GM23248 (cell line): ENCODE results near the gene NCAM1. TPM values are rescaled to one million over a fixed set of nuclear protein-coding genes. Genes with fewer than 3 reads are reported as not detected.
A peak's percentile ranks its signal among the peaks of the same experiment; 100 is the strongest.

Source experiments
- DNase-seq: peaks from one replicate; pipeline ENCODE4 v3.0.0-alpha.2; 2015
- H2AFZ ChIP-seq: fragments of 200-600 bp; sonication (generic); 2 replicates; pipeline ENCODE4 v1.6.1; 2016; ENCODE audit warnings: antibody characterized with exemption
- H3F3A ChIP-seq: fragments of 200-600 bp; sonication (generic); 2 replicates; pipeline ENCODE4 v1.6.1; 2016; ENCODE audit warnings: mild to moderate bottlenecking, antibody characterized with exemption, mixed run types; ENCODE audit not compliant: insufficient read depth
- H3K27ac ChIP-seq: fragments of 200-600 bp; sonication (generic); 2 replicates; pipeline ENCODE4 v1.5.1; 2016; ENCODE audit warnings: mild to moderate bottlenecking
- H3K27me3 ChIP-seq: fragments of 200-600 bp; sonication (generic); replicated peaks from 2 replicates; pipeline ENCODE4 v1.6.1; 2016; ENCODE audit warnings: mild to moderate bottlenecking; ENCODE audit not compliant: insufficient read depth
- H3K36me3 ChIP-seq: fragments of 200-600 bp; sonication (generic); 2 replicates; pipeline ENCODE4 v1.6.1; 2016; ENCODE audit warnings: low read depth, mild to moderate bottlenecking
- H3K4me1 ChIP-seq: fragments of 200-600 bp; sonication (generic); 2 replicates; pipeline ENCODE4 v1.6.1; 2016; ENCODE audit warnings: mild to moderate bottlenecking; ENCODE audit not compliant: insufficient read depth
- H3K4me2 ChIP-seq: fragments of 200-600 bp; sonication (generic); one replicate; pipeline ENCODE4 v1.6.1; 2016; ENCODE audit warnings: mild to moderate bottlenecking; ENCODE audit not compliant: unreplicated experiment
- H3K4me3 ChIP-seq: fragments of 200-600 bp; sonication (generic); 2 replicates; pipeline ENCODE4 v1.5.1; 2016; ENCODE audit warnings: mild to moderate bottlenecking
- H3K79me2 ChIP-seq: fragments of 200-600 bp; sonication (generic); 2 replicates; pipeline ENCODE4 v1.6.1; 2016; ENCODE audit warnings: mild to moderate bottlenecking; ENCODE audit not compliant: insufficient read depth
- H3K9ac ChIP-seq: fragments of 200-600 bp; sonication (generic); 2 replicates; pipeline ENCODE4 v1.6.1; 2016; ENCODE audit warnings: mild to moderate bottlenecking
- H3K9me2 ChIP-seq: fragments of 200-600 bp; sonication (generic); 2 replicates; pipeline ENCODE4 v1.6.1; 2016; ENCODE audit warnings: mixed run types, mild to moderate bottlenecking, moderate library complexity; ENCODE audit not compliant: insufficient read depth
- H3K9me3 ChIP-seq: fragments of 200-600 bp; sonication (generic); one replicate; pipeline ENCODE4 v1.6.1; 2017; ENCODE audit warnings: low read depth
- H4K20me1 ChIP-seq: fragments of 200-600 bp; sonication (generic); 2 replicates; pipeline ENCODE4 v1.6.0; 2016; ENCODE audit not compliant: insufficient read depth
- EZH2 ChIP-seq: fragments of 200-600 bp; sonication (generic); IDR thresholded peaks from 2 replicates; pipeline ENCODE4 v1.6.1; 2018; ENCODE audit warnings: antibody characterized with exemption, mild to moderate bottlenecking; ENCODE audit not compliant: insufficient read depth, poor library complexity, severe bottlenecking
- EZH2phosphoT487 ChIP-seq: fragments of 200-600 bp; sonication (generic); IDR thresholded peaks from 2 replicates; pipeline ENCODE4 v1.6.1; 2018; ENCODE audit warnings: antibody characterized with exemption, moderate library complexity, mild to moderate bottlenecking, low read depth; ENCODE audit not compliant: insufficient read depth
- WGBS, 2 experiments: methylation state at CpG; one replicate each; pipeline ENCODE4 v1.1.6; 2015 to 2017; ENCODE audit warnings: low lambda C conversion rate in 2 of 2, low coverage in 1 of 2; ENCODE audit errors: missing lambda C conversion rate in 2 of 2; 5-methylcytosine and 5-hydroxymethylcytosine counted together
- in situ Hi-C: fragments of 300-500 bp; cut with MboI; formaldehyde crosslinking; loops from 2 replicates; pipeline ENCODE4 v1.15.0; 2020
- polyA plus RNA-seq: library from polyadenylated mRNA; unstranded; fragments of >200 nt; fragmentation: Nextera tagmentation; extraction: Ambion mirVana; gene quantifications from 2 replicates; pipeline ENCODE4 v1.2.1, GENCODE V29; 2016
- total RNA-seq: library from RNA; depleted of rRNA; stranded (reverse); fragments of >200 nt; shearing (Covaris generic); gene quantifications from 2 replicates; pipeline ENCODE4 v1.2.3, GENCODE V29; 2014

The NCAM1 gene
- total and polyA plus RNA-seq, 2 experiments from 2014 or later: 1.5 to 1.8 TPM

GRCh38 chr11:113182288-113182687, 221.1 kb downstream of the NCAM1 start:
- no peak for TF ChIP-seq EZH2
- TF ChIP-seq EZH2phosphoT487: no peak
- H3K4me3 ChIP-seq: no peak overlapping the region
- no peak for DNase-seq
- no peak overlapping the region for H3K4me2 ChIP-seq
- no peaks in the 10 kb centered on the region for H3K79me2 ChIP-seq
- H2AFZ ChIP-seq: no peak overlapping the region
- H3K27ac ChIP-seq: no peak overlapping the region
- in situ Hi-C loops: no loop called here
- no peaks in the 10 kb centered on the region for H3K9me2 ChIP-seq
- peaks cover 6% of the 10 kb centered on the region for H3K4me1 ChIP-seq
- WGBS, 2 experiments: 52% methylated on average over 6 of the region's 6 CpGs
- peaks cover 7% of the 10 kb centered on the region; the same call in 1 of the 2 replicates for H3F3A ChIP-seq
- no peak overlapping the region for H3K9ac ChIP-seq
- no peaks in the 10 kb centered on the region for H3K27me3 ChIP-seq
- no peaks in the 10 kb centered on the region for H4K20me1 ChIP-seq
- H3K36me3 ChIP-seq: no peaks in the 10 kb centered on the region
- no peaks in the 10 kb centered on the region for H3K9me3 ChIP-seq

- WGBS, 2 experiments: 38 to 39% methylated on average over 5 of the region's 5 CpGs
- Histone ChIP-seq H3K9me3 (no peaks in the 10 kb centered on the region), H3K27ac (peak overlapping the region; percentile 55), H4K20me1 (no peaks in the 10 kb centered on the region), H2AFZ (no peak overlapping the region), H3F3A (peaks cover 16% of the 10 kb centered on the region), H3K4me1 (peaks cover 13% of the 10 kb centered on the region), H3K9ac (no peak overlapping the region), H3K36me3 (no peaks in the 10 kb centered on the region), H3K4me2 (peak overlapping the region; percentile 42), H3K27me3 (no peaks in the 10 kb centered on the region), H3K4me3 (no peak overlapping the region), H3K9me2 (no peaks in the 10 kb centered on the region), H3K79me2 (no peaks in the 10 kb centered on the region)
- in situ Hi-C loops: no loop called here
- TF ChIP-seq EZH2phosphoT487 (no peak), EZH2 (no peak)
- DNase-seq: peak; percentile 97
Observed at GRCh38 chr11:113184498-113184897, 223.3 kb downstream of the NCAM1 start.

DNA sequence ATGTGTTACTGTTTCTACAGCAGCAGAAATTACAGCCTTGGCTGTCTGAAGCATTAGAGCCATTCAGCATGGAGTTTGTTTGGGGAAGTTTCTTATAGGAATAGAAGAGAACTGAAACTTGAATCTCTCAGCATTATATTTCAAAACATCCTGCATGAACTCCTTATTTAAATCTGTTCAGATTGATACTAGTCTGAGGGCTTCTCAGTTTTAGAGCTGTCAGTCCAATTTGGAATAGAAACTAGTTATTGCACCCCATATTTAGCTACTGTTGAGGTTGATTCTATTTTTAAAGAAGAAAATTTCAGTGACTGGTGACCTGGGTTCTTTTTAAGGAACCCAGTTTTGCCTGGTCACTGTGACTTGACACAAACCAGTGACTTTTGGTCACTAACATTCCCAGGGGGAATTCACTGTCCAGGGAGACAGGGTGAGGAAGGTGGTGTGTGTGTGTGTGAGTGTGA, 227.2 kb downstream of the NCAM1 start:
- in situ Hi-C loops: no loop called here
- Histone ChIP-seq H3K36me3 (no peaks in the 10 kb centered on the region), H3K9me3 (no peaks in the 10 kb centered on the region), H2AFZ (no peak overlapping the region), H3K4me3 (no peak overlapping the region), H3K4me1 (peaks cover 36% of the 10 kb centered on the region), H3K9ac (no peak overlapping the region), H4K20me1 (no peaks in the 10 kb centered on the region), H3F3A (peaks cover 28% of the 10 kb centered on the region), H3K79me2 (no peaks in the 10 kb centered on the region), H3K27me3 (no peaks in the 10 kb centered on the region), H3K27ac (no peak overlapping the region), H3K9me2 (no peaks in the 10 kb centered on the region), H3K4me2 (no peak overlapping the region)
- no peak for DNase-seq
- no peak for TF ChIP-seq EZH2phosphoT487
- no peak for TF ChIP-seq EZH2

- peak overlapping the region; percentile 71 for H3K9ac ChIP-seq
- peak overlapping the region; percentile 79 for H3K4me2 ChIP-seq
- peak overlapping the region; percentile 92 for H3K27ac ChIP-seq
- H3K9me3 ChIP-seq: no peaks in the 10 kb centered on the region
- H3K9me2 ChIP-seq: no peaks in the 10 kb centered on the region
- TF ChIP-seq EZH2: no peak
- no peak for TF ChIP-seq EZH2phosphoT487
- no peaks in the 10 kb centered on the region for H3K27me3 ChIP-seq
- 4 to 6% methylated on average over 8 of the region's 8 CpGs for WGBS, 2 experiments
- H3K4me3 ChIP-seq: peak overlapping the region; percentile 56
- no peaks in the 10 kb centered on the region for H3K36me3 ChIP-seq
- peaks cover 21% of the 10 kb centered on the region for H3F3A ChIP-seq
- DNase-seq: peak; percentile 92
- peaks cover 30% of the 10 kb centered on the region for H3K4me1 ChIP-seq
- H2AFZ ChIP-seq: peak overlapping the region; percentile 62
- in situ Hi-C loops: no loop called here
- H3K79me2 ChIP-seq: no peaks in the 10 kb centered on the region
- H4K20me1 ChIP-seq: no peaks in the 10 kb centered on the region
Observed at GRCh38 chr11:113189909-113190667, 228.9 kb downstream of the NCAM1 start.
